ENCODE data around the gene PLXDC2. TPM values are rescaled to one million over a fixed set of nuclear protein-coding genes. Genes with fewer than 3 reads are reported as not detected.

Gene PLXDC2
- total RNA-seq, 1 experiment from 2014 or later: 38.7 TPM

DNA sequence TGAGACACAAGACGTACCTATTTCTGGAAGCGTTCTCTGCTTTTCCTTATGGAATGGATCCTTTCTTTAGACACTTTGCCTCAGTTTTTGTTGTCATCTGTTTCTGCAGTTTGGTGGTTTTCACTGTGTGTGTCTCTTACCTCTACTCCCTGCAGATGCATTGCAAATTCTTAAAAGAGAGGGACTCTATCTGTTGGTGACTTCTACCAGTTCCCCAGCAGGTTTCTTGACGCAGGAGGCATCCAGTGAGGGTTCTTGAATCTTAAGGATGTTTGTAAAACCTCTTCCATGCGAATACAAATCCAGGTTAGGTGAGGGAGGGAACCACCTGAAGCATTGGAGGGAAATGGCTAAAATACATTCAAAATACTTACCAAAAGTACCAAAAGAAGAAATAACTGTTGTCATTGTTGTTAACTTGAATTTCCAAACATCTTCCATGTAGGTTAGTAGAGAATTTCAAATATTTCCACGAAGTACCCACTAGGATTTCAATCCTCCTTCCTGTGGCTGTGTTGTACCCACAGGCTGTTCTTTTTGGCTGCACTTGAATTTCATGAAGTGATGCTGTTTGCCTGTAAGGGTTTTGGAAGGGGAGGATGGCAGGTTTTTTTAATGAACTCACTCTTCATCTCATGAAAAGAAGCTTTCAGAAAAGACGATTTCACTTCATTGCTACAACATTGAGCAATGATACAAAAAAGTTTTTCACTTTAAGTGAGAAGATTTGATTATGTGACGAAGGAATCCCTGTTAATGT, 32.2 kb downstream of the PLXDC2 start:
- no peaks in the 10 kb centered on the region for H3K23me2 ChIP-seq (ENCODE audit: insufficient read length, low read depth, low read length, poor library complexity, severe bottlenecking)
- H3K4me1 ChIP-seq (ENCODE audit: insufficient read depth, low read length): peaks cover 15% of the 10 kb centered on the region; the same call in 1 of the 2 replicates
- no peak overlapping the region for H2BK15ac ChIP-seq (ENCODE audit: low read depth, low read length)
- H4K20me1 ChIP-seq (ENCODE audit: control insufficient read depth, insufficient read depth, insufficient read length): no peaks in the 10 kb centered on the region
- peaks cover 13% of the 10 kb centered on the region for H3K79me2 ChIP-seq (ENCODE audit: insufficient read depth, low read length)
- no CpG with 5 or more reads among the region's 7 CpGs for WGBS (ENCODE audit: extremely low coverage, insufficient read length, low lambda C conversion rate)
- H2BK5ac ChIP-seq (ENCODE audit: insufficient read length, low read length): no peak overlapping the region
- Mint-ChIP-seq H3K36me3 (ENCODE audit: insufficient read depth in 1 of 3, low read depth in 3 of 3) (peaks cover 0 to 4% (median 0%) of the 10 kb centered on the region in 3 experiments; a peak in 2 of 7 replicates), H3K27ac (peak overlapping the region; percentile 7 to 45 (median 12); a peak in 3 of 7 replicates), H3K4me1 (peaks cover 36 to 50% of the 10 kb centered on the region in 2 experiments), H3K9me3 (no peaks in the 10 kb centered on the region), H3K4me3 (no peak overlapping the region), H3K27me3 (ENCODE audit: low read depth) (no peaks in the 10 kb centered on the region)
- no peak overlapping the region for H2BK12ac ChIP-seq (ENCODE audit: insufficient read length, low read depth, low read length)
- DNase-seq: no peak
- H3K4ac ChIP-seq (ENCODE audit: low read depth, low read length): no peak overlapping the region
- H2AFZ ChIP-seq (ENCODE audit: low read length): no peak overlapping the region
- H3K9me3 ChIP-seq (ENCODE audit: control insufficient read depth, low read depth, low read length): no peaks in the 10 kb centered on the region
- no peak overlapping the region for H2BK20ac ChIP-seq (ENCODE audit: low read depth, low read length, poor library complexity, severe bottlenecking)
- H3K14ac ChIP-seq (ENCODE audit: insufficient read depth, low read length): no peak overlapping the region
- H3K27ac ChIP-seq (ENCODE audit: insufficient read length, low read depth, low read length): no peak overlapping the region
- H3K18ac ChIP-seq (ENCODE audit: insufficient read length, low read depth, low read length): no peak overlapping the region
- no peak overlapping the region for H4K8ac ChIP-seq (replicated peaks; ENCODE audit: insufficient read length, low read depth, low read length)
- no peak overlapping the region for H3K9ac ChIP-seq (ENCODE audit: extremely low read depth, insufficient read length, low read length)
- H3K56ac ChIP-seq (ENCODE audit: insufficient read length, low read depth, low read length): no peak overlapping the region
- H4K91ac ChIP-seq (ENCODE audit: insufficient read length, low read depth, low read length): no peak overlapping the region
- TF ChIP-seq, protein P1, sequence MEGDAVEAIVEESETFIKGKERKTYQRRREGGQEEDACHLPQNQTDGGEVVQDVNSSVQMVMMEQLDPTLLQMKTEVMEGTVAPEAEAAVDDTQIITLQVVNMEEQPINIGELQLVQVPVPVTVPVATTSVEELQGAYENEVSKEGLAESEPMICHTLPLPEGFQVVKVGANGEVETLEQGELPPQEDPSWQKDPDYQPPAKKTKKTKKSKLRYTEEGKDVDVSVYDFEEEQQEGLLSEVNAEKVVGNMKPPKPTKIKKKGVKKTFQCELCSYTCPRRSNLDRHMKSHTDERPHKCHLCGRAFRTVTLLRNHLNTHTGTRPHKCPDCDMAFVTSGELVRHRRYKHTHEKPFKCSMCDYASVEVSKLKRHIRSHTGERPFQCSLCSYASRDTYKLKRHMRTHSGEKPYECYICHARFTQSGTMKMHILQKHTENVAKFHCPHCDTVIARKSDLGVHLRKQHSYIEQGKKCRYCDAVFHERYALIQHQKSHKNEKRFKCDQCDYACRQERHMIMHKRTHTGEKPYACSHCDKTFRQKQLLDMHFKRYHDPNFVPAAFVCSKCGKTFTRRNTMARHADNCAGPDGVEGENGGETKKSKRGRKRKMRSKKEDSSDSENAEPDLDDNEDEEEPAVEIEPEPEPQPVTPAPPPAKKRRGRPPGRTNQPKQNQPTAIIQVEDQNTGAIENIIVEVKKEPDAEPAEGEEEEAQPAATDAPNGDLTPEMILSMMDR (conservative IDR thresholded peaks at IDR 0.05): no peak
- no peak overlapping the region for H2BK120ac ChIP-seq (ENCODE audit: low read depth, low read length, poor library complexity, severe bottlenecking)
- H3K79me1 ChIP-seq (ENCODE audit: insufficient read depth, low read depth, low read length, poor library complexity, severe bottlenecking): peaks cover 4% of the 10 kb centered on the region
- H3K23ac ChIP-seq (ENCODE audit: insufficient read length, low read depth, low read length): no peak overlapping the region
- H2AK5ac ChIP-seq (ENCODE audit: insufficient read length, low read length): no peak overlapping the region
- no peaks in the 10 kb centered on the region for H3K27me3 ChIP-seq (ENCODE audit: insufficient read depth, low read length)
- H3K4me2 ChIP-seq (ENCODE audit: insufficient read depth, insufficient read length, low read length): no peak overlapping the region
- no peak overlapping the region for H3T11ph ChIP-seq (ENCODE audit: low read length)
- H4K5ac ChIP-seq (ENCODE audit: insufficient read length, low read depth, low read length): no peak overlapping the region

Measured in H9 (cell line).